GM23248 (cell line): ENCODE results near the gene ASPSCR1.

Experiments
- EZH2 ChIP-seq: fragments of 200-600 bp; sonication (generic); IDR thresholded peaks from 2 replicates; pipeline ENCODE4 v1.6.1; 2018; ENCODE audit warnings: antibody characterized with exemption, mild to moderate bottlenecking; ENCODE audit not compliant: insufficient read depth, poor library complexity, severe bottlenecking
- EZH2phosphoT487 ChIP-seq: fragments of 200-600 bp; sonication (generic); IDR thresholded peaks from 2 replicates; pipeline ENCODE4 v1.6.1; 2018; ENCODE audit warnings: antibody characterized with exemption, moderate library complexity, mild to moderate bottlenecking, low read depth; ENCODE audit not compliant: insufficient read depth

GRCh38 chr17:82005701-82006348, 28.4 kb downstream of the ASPSCR1 start:
- TF ChIP-seq EZH2phosphoT487 (no peak), EZH2 (no peak)
